Germinal center (tissue), 1 donor: ENCODE results near the gene AKAP6.

ENCODE experiments used
- DNase-seq: peaks from one replicate; pipeline ENCODE4 v3.0.0; 2012; ENCODE audit warnings: mixed read lengths, low spot score

Gene AKAP6

GRCh38 chr14:32478050-32478449 is 149.0 kb downstream of the AKAP6 start:
- no peak for DNase-seq

- no peak for DNase-seq
Measured at GRCh38 chr14:32480337-32480736, 151.2 kb downstream of the AKAP6 start.

GRCh38 chr14:32481707-32482106 is 152.6 kb downstream of the AKAP6 start:
- DNase-seq, result no peak

- DNase-seq, result no peak
Measured at GRCh38 chr14:32491416-32492016, 162.4 kb downstream of the AKAP6 start.

GRCh38 chr14:32492457-32492856 is 163.4 kb downstream of the AKAP6 start:
- DNase-seq, result no peak

- DNase-seq, result no peak
Measured at GRCh38 chr14:32494609-32495434, 165.7 kb downstream of the AKAP6 start.

- DNase-seq, result no peak
Measured at GRCh38 chr14:32495435-32495734, 166.3 kb downstream of the AKAP6 start.

GRCh38 chr14:32497248-32497647 is 168.2 kb downstream of the AKAP6 start:
- DNase-seq, result no peak

GRCh38 chr14:32507029-32507984 is 178.2 kb downstream of the AKAP6 start:
- no peak for DNase-seq

- DNase-seq, result no peak
Measured at GRCh38 chr14:32508281-32508680, 179.2 kb downstream of the AKAP6 start.

- DNase-seq, result no peak
Measured at GRCh38 chr14:32509632-32510187, 180.6 kb downstream of the AKAP6 start.

- DNase-seq, result no peak
Measured at GRCh38 chr14:32510815-32511214, 181.7 kb downstream of the AKAP6 start.

- DNase-seq, result no peak
Measured at GRCh38 chr14:32512348-32512747, 183.2 kb downstream of the AKAP6 start.

- no peak for DNase-seq
Measured at GRCh38 chr14:32512813-32513212, 183.7 kb downstream of the AKAP6 start.

- no peak for DNase-seq
Measured at GRCh38 chr14:32513571-32514009, 184.5 kb downstream of the AKAP6 start.

- no peak for DNase-seq
Measured at GRCh38 chr14:32514236-32514635, 185.1 kb downstream of the AKAP6 start.

GRCh38 chr14:32514681-32515080 is 185.6 kb downstream of the AKAP6 start:
- DNase-seq, result no peak

- no peak for DNase-seq
Measured at GRCh38 chr14:32524609-32525375, 195.7 kb downstream of the AKAP6 start.

- no peak for DNase-seq
Measured at GRCh38 chr14:32525591-32525990, 196.5 kb downstream of the AKAP6 start.

- DNase-seq, result no peak
Measured at GRCh38 chr14:32530800-32531199, 201.7 kb downstream of the AKAP6 start.

GRCh38 chr14:32531942-32532515 is 202.9 kb downstream of the AKAP6 start:
- no peak for DNase-seq
